HL-60 (cell line): ENCODE results near the gene CYB561A3.

Experiments
- POLR2AphosphoS5 ChIP-seq: IDR thresholded peaks from 2 replicates; pipeline ENCODE4 v1.6.1; 2012; ENCODE audit warnings: low read depth
- TF ChIP-seq, protein P1 (sequence below): IDR thresholded peaks from one replicate; pipeline ENCODE4 v1.5.1; 2011; ENCODE audit warnings: low read length, control low read depth, inconsistent platforms; ENCODE audit not compliant: insufficient read depth

DNA sequence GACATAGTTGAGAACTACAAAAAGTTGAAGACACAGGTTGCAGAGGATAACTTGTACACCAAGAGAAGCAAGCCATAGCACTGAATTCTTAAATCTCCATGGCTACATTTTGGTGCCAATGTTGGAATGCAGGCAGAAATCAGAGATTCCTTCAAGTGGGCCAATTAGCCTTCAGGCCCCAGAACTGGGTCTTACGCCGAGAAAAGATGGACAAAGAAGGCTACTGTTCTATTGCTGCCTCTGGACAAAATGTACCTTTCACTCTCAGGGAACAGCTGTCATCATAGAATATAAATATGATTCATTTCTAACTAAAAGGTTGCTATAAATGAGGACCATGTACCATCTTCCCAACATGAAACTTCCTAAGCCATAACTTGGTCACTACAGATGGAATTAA is 44.4 kb upstream of the CYB561A3 start:
- TF ChIP-seq, protein P1, sequence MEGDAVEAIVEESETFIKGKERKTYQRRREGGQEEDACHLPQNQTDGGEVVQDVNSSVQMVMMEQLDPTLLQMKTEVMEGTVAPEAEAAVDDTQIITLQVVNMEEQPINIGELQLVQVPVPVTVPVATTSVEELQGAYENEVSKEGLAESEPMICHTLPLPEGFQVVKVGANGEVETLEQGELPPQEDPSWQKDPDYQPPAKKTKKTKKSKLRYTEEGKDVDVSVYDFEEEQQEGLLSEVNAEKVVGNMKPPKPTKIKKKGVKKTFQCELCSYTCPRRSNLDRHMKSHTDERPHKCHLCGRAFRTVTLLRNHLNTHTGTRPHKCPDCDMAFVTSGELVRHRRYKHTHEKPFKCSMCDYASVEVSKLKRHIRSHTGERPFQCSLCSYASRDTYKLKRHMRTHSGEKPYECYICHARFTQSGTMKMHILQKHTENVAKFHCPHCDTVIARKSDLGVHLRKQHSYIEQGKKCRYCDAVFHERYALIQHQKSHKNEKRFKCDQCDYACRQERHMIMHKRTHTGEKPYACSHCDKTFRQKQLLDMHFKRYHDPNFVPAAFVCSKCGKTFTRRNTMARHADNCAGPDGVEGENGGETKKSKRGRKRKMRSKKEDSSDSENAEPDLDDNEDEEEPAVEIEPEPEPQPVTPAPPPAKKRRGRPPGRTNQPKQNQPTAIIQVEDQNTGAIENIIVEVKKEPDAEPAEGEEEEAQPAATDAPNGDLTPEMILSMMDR: no peak
- no peak for TF ChIP-seq POLR2AphosphoS5
